WTC11 (cell line): Measurements from ENCODE around the gene PARK7. TPM values are rescaled to one million over a fixed set of nuclear protein-coding genes. Genes with fewer than 3 reads are reported as not detected.

ENCODE experiments used
- ATAC-seq: fragments of 200-7000 bp; cut with Tn5 transposase; 2 replicates; pipeline ENCODE4 v1.10.0; 2021; ENCODE audit warnings: mild to moderate bottlenecking, moderate library complexity
- CTCF ChIA-PET: fragments of 300-600 bp; sonication (Branson Sonifier 250); formaldehyde crosslinking; loops from one replicate; lab custom pipeline; 2021; ENCODE audit warnings: antibody characterized with exemption; lab: Charles Lee
- POLR2A ChIA-PET: fragments of 350-600 bp; sonication (Branson Sonifier 250); formaldehyde crosslinking; loops from one replicate; lab custom pipeline; 2021; ENCODE audit warnings: antibody characterized with exemption; lab: Charles Lee
- DNase-seq: peaks from one replicate; pipeline ENCODE4 v3.0.0; 2021; ENCODE audit warnings: low spot score
- H3K27ac Mint-ChIP-seq: 2 replicates; pipeline ENCODE4 v1.8.0; 2021; ENCODE audit warnings: mixed read lengths
- H3K27me3 Mint-ChIP-seq: 2 replicates; pipeline ENCODE4 v1.8.0; 2021; ENCODE audit warnings: low read depth, mild to moderate bottlenecking, moderate library complexity, mixed read lengths
- H3K36me3 Mint-ChIP-seq: 2 replicates; pipeline ENCODE4 v1.8.0; 2021; ENCODE audit warnings: mixed read lengths
- H3K4me1 Mint-ChIP-seq: 2 replicates; pipeline ENCODE4 v1.8.0; 2022; ENCODE audit warnings: mixed read lengths
- H3K4me3 Mint-ChIP-seq: 2 replicates; pipeline ENCODE4 v1.8.0; 2021; ENCODE audit warnings: mild to moderate bottlenecking, moderate library complexity, mixed read lengths
- H3K9me3 Mint-ChIP-seq: 2 replicates; pipeline ENCODE4 v1.8.0; 2021; ENCODE audit warnings: mixed read lengths
- AFF4 ChIP-seq: sonication (generic); formaldehyde crosslinking; IDR thresholded peaks from 2 replicates; pipeline ENCODE4 v1.8.1; 2023; ENCODE audit warnings: mild to moderate bottlenecking, missing genetic modification reagents, borderline replicate concordance
- AR ChIP-seq: fragments of 250-450 bp; sonication (Bioruptor Pico); IDR thresholded peaks from 2 replicates; pipeline ENCODE4 v1.9.0; 2021; ENCODE audit warnings: mild to moderate bottlenecking
- ARID4B ChIP-seq: sonication (generic); formaldehyde crosslinking; IDR thresholded peaks from 2 replicates; pipeline ENCODE4 v1.8.0; 2023; ENCODE audit warnings: missing genetic modification reagents, mild to moderate bottlenecking, borderline replicate concordance
- CREM ChIP-seq: sonication (generic); formaldehyde crosslinking; IDR thresholded peaks from 2 replicates; pipeline ENCODE4 v1.8.1; 2022; ENCODE audit warnings: mild to moderate bottlenecking, missing genetic modification reagents, moderate library complexity
- E2F4 ChIP-seq: sonication (generic); formaldehyde crosslinking; IDR thresholded peaks from 2 replicates; pipeline ENCODE4 v1.8.1; 2022; ENCODE audit warnings: low read depth, mild to moderate bottlenecking, moderate library complexity, missing genetic modification reagents, borderline replicate concordance
- FOXJ3 ChIP-seq: sonication (generic); formaldehyde crosslinking; IDR thresholded peaks from 2 replicates; pipeline ENCODE4 v1.9.0; 2021; ENCODE audit warnings: missing genetic modification reagents, mild to moderate bottlenecking, borderline replicate concordance
- FOXP1 ChIP-seq: sonication (generic); formaldehyde crosslinking; IDR thresholded peaks from 2 replicates; pipeline ENCODE4 v1.8.0; 2022; ENCODE audit warnings: missing genetic modification reagents, mild to moderate bottlenecking, moderate library complexity, borderline replicate concordance
- HMGA2 ChIP-seq: fragments of 250-450 bp; sonication (Bioruptor Pico); IDR thresholded peaks from 2 replicates; pipeline ENCODE4 v1.4.0; 2021; ENCODE audit warnings: mild to moderate bottlenecking, moderate library complexity
- MYBL2 ChIP-seq: sonication (generic); formaldehyde crosslinking; IDR thresholded peaks from 2 replicates; pipeline ENCODE4 v1.8.1; 2023; ENCODE audit warnings: mild to moderate bottlenecking, moderate library complexity, missing genetic modification reagents
- NR2C2 ChIP-seq: sonication (generic); formaldehyde crosslinking; IDR thresholded peaks from 2 replicates; pipeline ENCODE4 v1.8.0; 2022; ENCODE audit warnings: mild to moderate bottlenecking, missing genetic modification reagents
- RELA ChIP-seq: sonication (generic); formaldehyde crosslinking; IDR thresholded peaks from 2 replicates; pipeline ENCODE4 v1.8.1; 2022; ENCODE audit warnings: missing genetic modification reagents, mild to moderate bottlenecking, borderline replicate concordance
- SMAD3 ChIP-seq: sonication (generic); formaldehyde crosslinking; IDR thresholded peaks from 2 replicates; pipeline ENCODE4 v1.8.0; 2022; ENCODE audit warnings: missing genetic modification reagents, mild to moderate bottlenecking, borderline replicate concordance
- SMAD4 ChIP-seq: sonication (generic); formaldehyde crosslinking; IDR thresholded peaks from 2 replicates; pipeline ENCODE4 v1.8.0; 2022; ENCODE audit warnings: mild to moderate bottlenecking, missing genetic modification reagents
- SOX15 ChIP-seq: fragments of 250-450 bp; sonication (Bioruptor Pico); IDR thresholded peaks from 2 replicates; pipeline ENCODE4 v1.9.0; 2021; ENCODE audit warnings: mild to moderate bottlenecking
- TP53 ChIP-seq: sonication (generic); formaldehyde crosslinking; IDR thresholded peaks from 2 replicates; pipeline ENCODE4 v1.8.1; 2023; ENCODE audit warnings: mild to moderate bottlenecking, missing genetic modification reagents
- USF2 ChIP-seq: sonication (generic); formaldehyde crosslinking; IDR thresholded peaks from 2 replicates; pipeline ENCODE4 v1.8.1; 2023; ENCODE audit warnings: mild to moderate bottlenecking, missing genetic modification reagents, moderate library complexity
- ZNF219 ChIP-seq: sonication (generic); formaldehyde crosslinking; IDR thresholded peaks from 2 replicates; pipeline ENCODE4 v1.8.0; 2023; ENCODE audit warnings: missing genetic modification reagents, mild to moderate bottlenecking, borderline replicate concordance
- ZNF263 ChIP-seq: sonication (generic); formaldehyde crosslinking; IDR thresholded peaks from 2 replicates; pipeline ENCODE4 v1.8.1; 2022; ENCODE audit warnings: low read depth, mild to moderate bottlenecking, moderate library complexity, missing genetic modification reagents
- ZNF671 ChIP-seq: fragments of 250-450 bp; sonication (Bioruptor Pico); IDR thresholded peaks from 2 replicates; pipeline ENCODE4 v1.8.0; 2021; ENCODE audit warnings: mild to moderate bottlenecking
- total RNA-seq: library from RNA; stranded (reverse); gene quantifications from 3 replicates; pipeline ENCODE4 v1.2.3, GENCODE V29; 2021
- TF ChIP-seq, protein P1 (sequence below): sonication (generic); formaldehyde crosslinking; IDR thresholded peaks from 2 replicates; pipeline ENCODE4 v1.8.1; 2023; ENCODE audit warnings: mild to moderate bottlenecking, moderate library complexity, missing genetic modification reagents

The PARK7 gene
- total RNA-seq, 1 experiment from 2014 or later, result 337 TPM

GRCh38 chr1:8002329-8002910 lies 40.9 kb downstream of the PARK7 start:
- no peak overlapping the region for H3K4me3 Mint-ChIP-seq
- H3K27me3 Mint-ChIP-seq, result no peaks in the 10 kb centered on the region
- ATAC-seq (no peak), DNase-seq (no peak)
- peaks cover 4% of the 10 kb centered on the region for H3K9me3 Mint-ChIP-seq
- H3K27ac Mint-ChIP-seq, result peak overlapping the region; percentile 89
- POLR2A ChIA-PET, result no interaction called here
- TF ChIP-seq HMGA2 (CRISPR knock-in tag) (no peak), ZNF219 (CRISPR knock-in tag) (no peak), SMAD3 (CRISPR knock-in tag) (no peak), TP53 (CRISPR knock-in tag) (no peak), E2F4 (CRISPR knock-in tag) (no peak), RELA (CRISPR knock-in tag) (no peak), CREM (CRISPR knock-in tag) (no peak), ZNF671 (no peak), FOXJ3 (CRISPR knock-in tag) (no peak), SMAD4 (CRISPR knock-in tag) (no peak), AFF4 (CRISPR knock-in tag) (no peak), FOXP1 (CRISPR knock-in tag) (no peak), MYBL2 (no peak)
- TF ChIP-seq, protein P1, sequence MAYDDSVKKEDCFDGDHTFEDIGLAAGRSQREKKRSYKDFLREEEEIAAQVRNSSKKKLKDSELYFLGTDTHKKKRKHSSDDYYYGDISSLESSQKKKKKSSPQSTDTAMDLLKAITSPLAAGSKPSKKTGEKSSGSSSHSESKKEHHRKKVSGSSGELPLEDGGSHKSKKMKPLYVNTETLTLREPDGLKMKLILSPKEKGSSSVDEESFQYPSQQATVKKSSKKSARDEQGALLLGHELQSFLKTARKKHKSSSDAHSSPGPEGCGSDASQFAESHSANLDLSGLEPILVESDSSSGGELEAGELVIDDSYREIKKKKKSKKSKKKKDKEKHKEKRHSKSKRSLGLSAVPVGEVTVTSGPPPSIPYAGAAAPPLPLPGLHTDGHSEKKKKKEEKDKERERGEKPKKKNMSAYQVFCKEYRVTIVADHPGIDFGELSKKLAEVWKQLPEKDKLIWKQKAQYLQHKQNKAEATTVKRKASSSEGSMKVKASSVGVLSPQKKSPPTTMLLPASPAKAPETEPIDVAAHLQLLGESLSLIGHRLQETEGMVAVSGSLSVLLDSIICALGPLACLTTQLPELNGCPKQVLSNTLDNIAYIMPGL (CRISPR knock-in tag), result no peak
- TF ChIP-seq, all 79 proteins: peak for 0
- peaks cover 47% of the 10 kb centered on the region for H3K4me1 Mint-ChIP-seq
- H3K36me3 Mint-ChIP-seq, result peaks cover 4% of the 10 kb centered on the region
- CTCF ChIA-PET, result interaction anchor here (0.6 to 1.3 kb wide), 4 partner anchors 13 to 312 kb away, joined by 3 to 6 read pairs (median 4); no protein-coding TSS in a partner anchor

- no peak for ATAC-seq
- peaks cover 47% of the 10 kb centered on the region for H3K4me1 Mint-ChIP-seq
- H3K9me3 Mint-ChIP-seq, result peaks cover under 1% of the 10 kb centered on the region
- DNase-seq, result no peak
- H3K27ac Mint-ChIP-seq, result peak overlapping the region; percentile 64; the same call in 1 of the 2 replicates
- ChIA-PET CTCF (interaction anchor here (0.6 to 1.3 kb wide), 2 partner anchors 12 to 312 kb away, joined by 4 to 6 read pairs; no protein-coding TSS in a partner anchor), POLR2A (no interaction called here)
- H3K27me3 Mint-ChIP-seq, result no peaks in the 10 kb centered on the region
- no peak overlapping the region for H3K4me3 Mint-ChIP-seq
- H3K36me3 Mint-ChIP-seq, result peaks cover 1% of the 10 kb centered on the region
- TF ChIP-seq AR, result no peak
- no peak for TF ChIP-seq ARID4B
- TF ChIP-seq ZNF263 (CRISPR knock-in tag), result no peak
- TF ChIP-seq USF2 (CRISPR knock-in tag), result no peak
- no peak for TF ChIP-seq NR2C2 (CRISPR knock-in tag)
- no peak for TF ChIP-seq HMGA2 (CRISPR knock-in tag)
- no peak for TF ChIP-seq SOX15 (CRISPR knock-in tag)
These were observed 41.4 kb downstream of the PARK7 start for GRCh38 chr1:8002921-8003320.
